Stimulated activated CD4-positive, alpha-beta T cell treated with anti-CD3 and anti-CD28 coated beads, Interleukin-4, amount 100 ng/mL, for 24 hours (primary cell): ENCODE measurements around the gene AK2.

Experiments
- DNase-seq: peaks from one replicate; pipeline ENCODE4 v3.0.0-alpha.2; 2020

The AK2 gene

GRCh38 chr1:32969566-32969965, 67.1 kb downstream of the AK2 start:
- no peak for DNase-seq

DNA sequence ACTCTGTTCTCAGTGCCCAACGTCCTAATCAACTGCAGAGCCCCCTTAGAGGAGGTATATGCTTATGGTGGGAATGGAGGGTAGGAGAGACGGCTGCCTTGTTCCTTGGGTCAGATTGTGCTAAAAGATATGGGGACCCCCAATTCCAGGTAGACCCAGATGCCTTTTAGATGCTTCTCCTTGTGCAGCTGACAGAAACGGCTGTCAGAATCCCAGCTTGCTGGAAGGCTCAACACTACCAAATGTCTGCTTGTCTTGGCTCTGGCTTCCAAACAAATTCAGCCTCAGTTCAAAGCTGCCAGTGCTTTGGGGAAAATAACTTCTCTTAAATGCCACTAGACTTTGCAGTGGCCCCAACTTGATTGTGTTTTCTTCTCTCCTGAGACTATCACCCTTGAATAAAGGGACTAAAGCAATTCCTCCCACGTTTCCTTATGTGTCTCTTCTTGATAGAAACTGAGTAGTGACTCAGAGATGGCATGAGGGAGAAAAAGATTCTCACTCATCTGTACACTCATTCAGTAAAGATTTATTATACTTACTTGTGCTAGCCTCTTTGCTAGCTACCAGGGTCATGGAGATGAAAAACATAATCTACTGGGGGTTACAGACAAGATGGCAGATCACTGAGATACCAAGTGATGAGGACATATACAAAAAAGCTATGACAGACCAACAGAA, 68.7 kb downstream of the AK2 start:
- DNase-seq = no peak

DNA sequence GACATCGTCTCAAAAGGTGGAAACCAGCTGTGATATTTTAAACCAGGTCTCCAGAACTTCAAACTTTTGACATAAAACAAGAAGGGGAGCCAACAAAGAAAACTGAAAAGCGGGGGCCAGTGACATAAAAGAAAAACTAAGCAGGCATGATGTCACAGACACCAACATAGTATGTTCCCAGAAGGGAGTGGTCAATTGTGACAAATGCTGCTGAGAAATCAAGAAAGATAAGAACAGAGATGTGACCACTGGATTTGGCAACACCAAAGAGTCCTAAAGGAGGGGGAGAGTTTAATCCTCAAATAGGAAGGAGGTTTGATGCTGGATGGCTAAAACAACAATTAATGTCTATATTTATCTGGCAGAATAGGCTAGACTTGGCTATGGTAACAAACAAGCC, 69.8 kb downstream of the AK2 start:
- DNase-seq = no peak

DNA sequence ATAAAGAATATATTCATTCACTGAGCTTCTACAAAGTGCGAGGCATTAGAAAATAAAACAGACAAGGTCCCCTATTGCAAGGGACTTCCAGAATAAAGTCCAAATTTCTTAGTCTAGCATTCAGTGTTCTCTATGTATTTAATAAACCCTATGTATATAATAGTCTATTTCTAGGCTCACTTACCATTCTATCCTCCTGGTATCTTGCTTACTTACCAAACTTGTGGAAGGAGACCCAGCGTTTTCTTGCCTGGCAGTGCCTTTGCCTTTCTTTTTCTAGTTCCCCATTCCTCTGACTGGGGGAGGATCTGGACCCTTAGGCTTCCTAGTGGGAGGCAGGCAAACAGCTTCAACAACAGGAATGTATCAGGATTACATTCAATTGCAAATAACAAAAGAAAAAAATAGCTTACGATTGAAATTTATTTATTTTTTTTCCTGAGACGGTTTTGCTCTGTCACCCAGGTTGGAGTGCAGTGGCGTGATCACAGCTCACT, 71.4 kb downstream of the AK2 start:
- no peak for DNase-seq

- DNase-seq = peak; percentile 95
These were observed 72.0 kb downstream of the AK2 start, which contains the start of gene RNF19B for GRCh38 chr1:32964461-32965250. RNF19B (minus strand) TSS chr1:32964809; CDS start chr1:32964685, 124 bp downstream.

DNA sequence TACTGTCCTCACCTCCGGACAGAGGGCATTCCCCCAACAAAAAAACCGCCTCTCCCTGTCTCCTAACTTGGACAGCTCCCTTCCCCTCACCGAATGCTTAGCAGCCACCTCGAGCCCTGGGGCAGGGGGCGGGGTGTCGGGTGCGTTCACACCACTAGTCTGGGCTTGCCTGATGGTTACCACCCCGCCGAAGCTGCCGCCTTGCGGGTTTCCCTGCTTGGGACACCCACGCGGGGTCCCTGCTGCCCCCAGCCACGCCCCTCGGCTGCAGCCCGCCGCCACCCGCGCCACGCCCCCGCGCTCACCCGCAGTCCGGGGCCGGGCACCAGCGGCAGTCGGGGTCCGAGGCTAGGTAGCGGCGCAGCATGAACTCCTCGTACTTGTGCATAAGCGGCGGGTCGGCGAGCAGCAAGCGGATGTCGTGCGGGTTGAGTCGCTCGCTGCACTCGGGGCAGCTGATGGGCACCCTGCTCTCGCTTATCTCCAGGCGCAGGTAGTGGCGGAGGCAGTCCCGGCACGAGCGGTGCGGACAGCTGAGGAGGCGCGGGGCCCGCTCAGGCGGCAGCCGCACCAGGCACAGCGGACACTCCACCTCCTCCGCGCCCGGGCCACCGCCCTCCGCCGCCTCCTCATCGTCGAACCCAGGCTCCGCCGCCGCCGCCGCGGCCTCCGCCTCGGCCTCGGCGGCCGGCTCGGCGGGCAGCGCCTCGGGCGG, 72.8 kb downstream of the AK2 start:
- DNase-seq = peak; percentile 55

DNA sequence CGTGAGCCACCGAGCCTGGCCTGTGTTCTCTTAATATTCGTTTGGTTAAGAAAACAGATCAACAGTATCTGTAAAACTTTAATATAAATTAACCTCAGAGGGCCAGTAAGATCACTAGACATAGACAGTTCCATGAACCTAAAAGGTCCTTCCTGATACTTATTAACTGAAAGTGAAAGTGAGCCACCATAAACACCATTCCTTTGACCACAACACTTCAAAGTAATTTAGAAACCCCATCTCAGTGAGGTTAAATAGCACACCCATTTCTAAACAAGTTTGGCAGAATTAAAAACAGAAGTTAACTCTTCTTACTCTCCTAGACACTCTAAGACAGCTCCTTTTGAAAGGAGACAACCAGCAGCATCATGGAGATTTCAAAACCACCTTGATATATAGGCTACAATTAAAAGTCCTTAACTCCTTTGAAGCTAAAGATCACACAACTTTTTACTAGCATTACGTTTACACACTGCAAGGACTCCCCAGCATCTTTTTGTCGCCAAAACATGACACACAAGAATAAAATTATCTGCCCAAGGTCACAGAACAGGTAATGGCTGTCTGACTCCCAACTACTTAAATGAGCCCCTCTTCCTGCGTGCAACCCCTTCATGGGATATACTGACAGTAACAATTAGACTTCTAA, 74.3 kb downstream of the AK2 start:
- DNase-seq = no peak

- no peak for DNase-seq
These were observed 75.8 kb downstream of the AK2 start for GRCh38 chr1:32960819-32961355.

GRCh38 chr1:32960342-32960741, 76.3 kb downstream of the AK2 start:
- DNase-seq = no peak

- DNase-seq = no peak
These were observed 77.9 kb downstream of the AK2 start for GRCh38 chr1:32958827-32959226.
